Common myeloid progenitor, CD34-positive (primary cell): ENCODE results near the gene CFAP99.
A peak's percentile ranks its signal among the peaks of the same experiment; 100 is the strongest.

Experiments
- CTCF ChIA-PET: fragments of 350-600 bp; sonication (Branson Sonifier 250); formaldehyde crosslinking; loops from one replicate; lab custom pipeline; 2021; ENCODE audit warnings: antibody characterized with exemption; lab: Charles Lee
- POLR2A ChIA-PET: fragments of 350-600 bp; sonication (Branson Sonifier 250); formaldehyde crosslinking; loops from one replicate; lab custom pipeline; 2021; ENCODE audit warnings: antibody characterized with exemption; lab: Charles Lee
- DNase-seq, 3 donors: peaks; one replicate each; pipeline versions ENCODE4 v3.0.0 to v3.0.0-alpha.2; 2013
- H3K27ac ChIP-seq, 2 experiments: 1 replicate in 1 of 2; 2 replicates in 1 of 2; pipeline ENCODE4 v1.7.0; 2013; ENCODE audit warnings: inconsistent platforms in 2 of 2, low read length in 2 of 2, mild to moderate bottlenecking in 2 of 2, low read depth in 1 of 2, moderate library complexity in 1 of 2; ENCODE audit not compliant: severe bottlenecking in 2 of 2, insufficient read depth in 1 of 2, poor library complexity in 1 of 2
- H3K27me3 ChIP-seq, 5 experiments: replicated peaks in 2 of 5; 1 replicate in 3 of 5; 2 replicates in 2 of 5; pipeline versions ENCODE4 v1.6.1 to v1.7.0; 2013; ENCODE audit warnings: low read length in 4 of 5, mild to moderate bottlenecking in 2 of 5, moderate library complexity in 2 of 5, inconsistent platforms in 1 of 5; ENCODE audit not compliant: insufficient read depth in 5 of 5, control insufficient read depth in 4 of 5
- H3K36me3 ChIP-seq, 4 experiments: 1 replicate in 2 of 4; 2 replicates in 2 of 4; pipeline versions ENCODE4 v1.6.1 to v1.7.0; 2013; ENCODE audit warnings: low read length in 3 of 4, control low read depth in 1 of 4, mild to moderate bottlenecking in 1 of 4; ENCODE audit not compliant: control insufficient read depth in 4 of 4, insufficient read depth in 4 of 4
- H3K4me1 ChIP-seq, 4 experiments: 1 replicate in 3 of 4; 2 replicates in 1 of 4; pipeline versions ENCODE4 v1.6.1 to v1.7.1; 2013; ENCODE audit warnings: low read length in 3 of 4, mild to moderate bottlenecking in 3 of 4, control low read depth in 1 of 4, inconsistent platforms in 1 of 4, moderate library complexity in 1 of 4; ENCODE audit not compliant: control insufficient read depth in 4 of 4, insufficient read depth in 4 of 4; ENCODE audit errors: control extremely low read depth in 1 of 4
- H3K4me3 ChIP-seq, 7 experiments: 1 replicate in 4 of 7; 2 replicates in 3 of 7; pipeline versions ENCODE4 v1.5.1 to v1.7.0; 2013; ENCODE audit warnings: mild to moderate bottlenecking in 7 of 7, low read length in 6 of 7, moderate library complexity in 6 of 7, inconsistent platforms in 2 of 7, low read depth in 2 of 7, control low read depth in 1 of 7; ENCODE audit not compliant: insufficient read depth in 4 of 7, control insufficient read depth in 1 of 7; ENCODE audit errors: extremely low read depth in 1 of 7
- H3K9me3 ChIP-seq, 5 experiments: 1 replicate in 4 of 5; 2 replicates in 1 of 5; pipeline versions ENCODE4 v1.6.1 to v1.7.1; 2013; ENCODE audit warnings: low read length in 4 of 5, mild to moderate bottlenecking in 2 of 5, inconsistent platforms in 1 of 5, low read depth in 1 of 5, moderate library complexity in 1 of 5; ENCODE audit not compliant: control insufficient read depth in 4 of 5, insufficient read depth in 2 of 5; ENCODE audit errors: control extremely low read depth in 1 of 5
- WGBS: methylation state at CpG from one replicate; pipeline ENCODE4 v1.1.5; 2013; ENCODE audit not compliant: insufficient coverage; 5-methylcytosine and 5-hydroxymethylcytosine counted together

CFAP99 gene

DNA sequence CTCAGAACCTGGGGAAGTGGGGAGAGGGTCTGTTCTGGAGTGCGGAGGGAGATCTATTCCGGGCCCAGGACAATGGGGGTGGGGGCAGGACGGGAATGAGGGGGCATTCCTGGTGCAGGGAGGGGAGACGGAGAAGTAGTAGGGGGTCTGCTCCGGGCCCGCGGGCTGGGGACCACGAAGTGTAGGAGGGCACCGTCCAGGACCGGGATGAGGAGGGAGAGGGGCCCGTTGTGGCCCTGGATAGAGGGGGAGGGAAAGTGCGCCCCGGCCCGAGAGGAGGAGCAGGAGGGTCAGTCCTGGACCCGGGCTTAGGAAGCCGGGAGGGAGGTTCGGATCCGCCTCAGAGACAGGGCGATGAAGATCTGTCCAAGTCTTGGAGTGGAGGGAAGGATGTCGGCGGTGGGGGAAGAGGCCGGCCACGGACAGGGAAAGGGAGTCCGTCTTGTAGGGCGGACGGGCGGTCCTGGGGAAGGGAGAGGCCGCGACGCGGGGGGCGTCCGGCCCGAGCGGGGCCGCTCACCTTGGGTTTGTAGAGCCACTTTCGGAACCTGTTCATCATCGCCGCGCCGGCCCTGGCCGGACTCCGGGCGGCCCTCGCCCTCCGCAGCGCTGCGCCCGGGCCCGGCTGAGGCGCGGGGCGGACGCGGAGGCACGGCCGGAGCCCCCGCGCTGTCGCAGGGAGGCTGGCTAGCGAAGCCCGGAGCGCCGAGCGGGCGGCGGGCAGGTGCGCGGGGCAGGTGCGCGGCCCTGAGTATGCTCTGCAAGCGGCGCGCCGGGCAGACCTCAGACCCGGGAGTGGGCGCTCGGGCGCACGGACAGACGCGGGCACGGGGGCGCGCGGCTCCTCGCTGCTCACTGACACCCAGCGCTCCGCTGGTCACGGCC, 748 bp upstream of the CFAP99 start, which contains the start of gene ZFYVE28:
Gene ZFYVE28 (minus strand): TSS at position 881 of the 885 bp plus-strand sequence. CDS start 322 bp downstream, at position 559.
- H3K4me1 ChIP-seq: peaks cover 3 to 60% (median 53%) of the 10 kb centered on the region in 4 experiments
- under 1% methylated on average over 85 of the region's 90 CpGs for WGBS
- CTCF ChIA-PET: interaction anchor here (1.1 kb wide), 1 partner anchor 117 kb away, joined by 3 read pairs; no protein-coding TSS in a partner anchor
- POLR2A ChIA-PET: no interaction called here
- H3K27ac ChIP-seq: peak within 1 kb of the TSS in 1 of 2 experiments; percentile 70
- H3K27me3 ChIP-seq: peaks cover 14 to 58% (median 39%) of the 10 kb centered on the region in 5 experiments
- DNase-seq: no peak
- no peaks in the 10 kb centered on the region for H3K9me3 ChIP-seq
- H3K4me3 ChIP-seq: peak within 1 kb of the TSS; percentile 43 to 76 (median 65)
- no peaks in the 10 kb centered on the region for H3K36me3 ChIP-seq

DNA sequence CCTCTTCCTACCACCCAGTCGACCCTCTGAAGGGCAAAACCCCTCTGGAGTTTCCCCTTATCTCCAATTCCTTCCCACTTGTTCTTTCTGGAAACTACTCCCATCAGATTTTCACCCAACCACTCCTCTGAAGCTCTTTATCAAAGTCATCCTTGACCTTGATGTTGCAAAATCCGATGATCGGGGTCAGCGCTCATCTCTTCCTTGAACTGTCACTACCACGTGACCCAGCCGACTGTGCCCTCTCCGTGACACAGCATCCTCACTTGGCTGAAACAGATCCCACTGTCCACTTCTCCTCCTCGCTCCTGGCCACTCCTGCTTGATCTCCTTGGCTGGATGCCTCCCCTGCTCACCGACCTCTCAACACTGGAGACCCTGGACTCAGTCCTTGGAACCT, 1.1 kb downstream of the CFAP99 start:
- Histone ChIP-seq H3K4me3 (no peak overlapping the region), H3K36me3 (no peaks in the 10 kb centered on the region), H3K27ac (no peak overlapping the region), H3K9me3 (no peaks in the 10 kb centered on the region), H3K4me1 (peaks cover under 1 to 42% (median 36%) of the 10 kb centered on the region in 4 experiments), H3K27me3 (peaks cover 14 to 58% (median 40%) of the 10 kb centered on the region in 5 experiments)
- ChIA-PET POLR2A (no interaction called here), CTCF (no interaction called here)
- no peak for DNase-seq
- 62% methylated on average over 9 of the region's 9 CpGs for WGBS

DNA sequence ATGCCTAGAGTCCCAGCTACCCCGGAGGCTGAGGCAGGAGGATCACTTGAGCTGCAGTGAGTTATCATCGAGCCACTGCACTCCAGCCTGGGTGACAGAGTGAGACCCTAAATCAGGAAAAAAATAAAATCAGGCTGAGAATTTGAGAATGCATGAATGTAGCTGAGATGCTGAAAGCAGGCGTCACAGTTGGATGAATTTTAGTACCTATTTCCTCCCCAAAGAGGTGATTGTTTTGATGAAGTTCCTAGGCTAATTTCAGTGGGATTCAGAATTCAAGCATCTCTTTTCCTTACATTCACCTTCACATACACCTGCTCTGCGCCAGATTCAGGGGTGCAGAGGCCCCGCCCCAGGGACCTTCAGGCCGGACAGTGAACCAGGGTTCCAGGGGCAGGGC, 3.2 kb downstream of the CFAP99 start:
- WGBS: 92% methylated on average over 6 of the region's 6 CpGs
- H3K27ac ChIP-seq: no peak overlapping the region
- POLR2A ChIA-PET: interaction anchor here (0.6 kb wide), 1 partner anchor 930 kb away, joined by 3 read pairs; no protein-coding TSS in a partner anchor
- H3K36me3 ChIP-seq: no peaks in the 10 kb centered on the region
- H3K4me1 ChIP-seq: peaks cover 0 to 23% (median 22%) of the 10 kb centered on the region in 4 experiments
- peaks cover 14 to 42% (median 29%) of the 10 kb centered on the region in 5 experiments for H3K27me3 ChIP-seq
- no peak overlapping the region for H3K4me3 ChIP-seq
- H3K9me3 ChIP-seq: no peaks in the 10 kb centered on the region
- no peak for DNase-seq
- CTCF ChIA-PET: interaction anchor here (0.8 to 3.8 kb wide), 3 partner anchors 8 to 20 kb away, joined by 3 to 13 read pairs (median 11); no protein-coding TSS in a partner anchor

DNA sequence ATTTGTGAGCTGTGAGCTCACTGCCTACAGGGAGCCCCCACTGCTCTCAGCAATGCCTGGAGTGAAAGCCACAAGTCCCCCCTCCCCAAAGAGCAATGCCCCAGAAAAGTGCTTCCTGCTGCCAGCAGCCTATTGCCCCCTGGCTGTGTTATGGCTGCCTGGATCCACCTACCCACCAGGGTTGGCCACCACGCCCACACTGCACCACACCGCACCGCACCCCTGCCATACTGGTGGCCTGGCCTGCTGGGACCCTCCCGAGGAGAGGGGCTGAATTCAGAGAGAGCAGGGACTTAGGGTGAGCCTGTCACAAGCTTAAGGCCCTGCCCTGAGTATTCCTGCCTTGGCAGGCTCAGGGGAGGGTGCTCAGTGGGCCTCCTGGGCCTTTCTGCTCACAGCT, 4.3 kb downstream of the CFAP99 start:
- Histone ChIP-seq H3K27ac (no peak overlapping the region), H3K9me3 (no peaks in the 10 kb centered on the region), H3K4me1 (peaks cover 0 to 13% (median 11%) of the 10 kb centered on the region in 4 experiments), H3K27me3 (peaks cover 8 to 31% (median 22%) of the 10 kb centered on the region in 5 experiments), H3K36me3 (no peaks in the 10 kb centered on the region), H3K4me3 (no peak overlapping the region)
- no peak for DNase-seq
- WGBS: 94% methylated on average over 4 of the region's 4 CpGs
- POLR2A ChIA-PET: no interaction called here
- CTCF ChIA-PET: interaction anchor here (3.8 kb wide), 1 partner anchor 14 kb away, joined by 13 read pairs; no protein-coding TSS in a partner anchor

DNA sequence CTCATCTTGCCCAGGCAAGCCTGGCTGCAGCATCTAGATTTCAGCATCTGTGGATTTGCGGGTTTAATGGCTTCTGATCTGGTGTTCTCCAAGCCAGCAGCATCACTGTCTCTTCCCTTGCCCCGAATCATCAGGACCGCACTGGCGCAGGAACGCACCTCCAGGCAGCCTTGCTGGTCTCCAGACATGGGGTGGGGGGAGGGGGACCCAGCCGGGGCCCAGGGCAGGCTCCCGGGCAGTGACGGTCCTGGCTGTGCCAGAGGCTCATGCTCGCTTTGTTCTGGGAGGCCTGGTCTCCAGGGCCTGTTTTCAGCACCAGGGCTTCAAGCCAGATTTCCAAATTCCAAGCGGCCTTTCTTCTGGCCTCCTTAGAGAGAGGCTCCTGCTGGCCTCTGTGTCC, 4.9 kb downstream of the CFAP99 start:
- Histone ChIP-seq H3K4me1 (peaks cover 0 to 10% (median 9%) of the 10 kb centered on the region in 4 experiments), H3K36me3 (no peaks in the 10 kb centered on the region), H3K27ac (no peak overlapping the region), H3K9me3 (no peaks in the 10 kb centered on the region), H3K4me3 (no peak overlapping the region), H3K27me3 (peaks cover 8 to 27% (median 21%) of the 10 kb centered on the region in 5 experiments)
- WGBS: 98% methylated on average over 5 of the region's 10 CpGs
- POLR2A ChIA-PET: no interaction called here
- CTCF ChIA-PET: interaction anchor here (0.8 to 3.8 kb wide), 3 partner anchors 10 to 20 kb away, joined by 3 to 13 read pairs (median 7); no protein-coding TSS in a partner anchor
- DNase-seq: no peak

DNA sequence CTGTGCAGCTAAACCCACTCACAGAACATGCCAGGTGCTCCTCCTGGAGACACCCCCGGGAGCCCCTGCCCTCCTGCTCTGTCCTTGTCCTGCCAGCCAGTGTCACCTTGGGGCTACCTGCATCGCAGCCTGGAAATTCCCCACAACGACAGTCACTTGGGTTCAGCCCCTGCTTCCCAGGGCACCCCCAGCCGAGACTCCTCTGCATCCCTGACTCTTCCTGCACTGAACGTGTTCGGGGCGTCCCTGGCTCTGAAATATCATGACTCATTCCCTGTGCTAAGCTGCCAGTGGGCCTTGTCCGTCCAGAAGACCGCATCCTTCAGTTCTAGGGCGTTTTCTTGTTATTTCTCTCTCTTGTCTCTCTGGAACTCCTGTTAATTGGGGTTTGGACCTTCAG, 5.8 kb downstream of the CFAP99 start:
- H3K36me3 ChIP-seq: no peaks in the 10 kb centered on the region
- WGBS: 93% methylated on average over 10 of the region's 10 CpGs
- H3K27me3 ChIP-seq: peaks cover 8 to 20% (median 17%) of the 10 kb centered on the region in 5 experiments
- CTCF ChIA-PET: interaction anchor here (0.8 to 2.3 kb wide), 3 partner anchors 11 to 40 kb away, joined by 3 to 7 read pairs (median 3); no protein-coding TSS in a partner anchor
- H3K4me3 ChIP-seq: no peak overlapping the region
- no peak overlapping the region for H3K27ac ChIP-seq
- no peak for DNase-seq
- POLR2A ChIA-PET: no interaction called here
- H3K9me3 ChIP-seq: no peaks in the 10 kb centered on the region
- peaks cover 0 to 2% (median under 1%) of the 10 kb centered on the region in 4 experiments for H3K4me1 ChIP-seq
